Stimulated activated CD4-positive, alpha-beta T cell treated with anti-CD3 and anti-CD28 coated beads, TNF-alpha, amount 100 ng/mL, for 1 hour (primary cell): Measurements from ENCODE around the gene CABP4.

Source experiments
- DNase-seq, 3 donors: peaks; one replicate each; pipeline ENCODE4 v3.0.0-alpha.2; 2020; ENCODE audit warnings: low read depth in 3 of 3, low spot score in 1 of 3

CABP4 gene

GRCh38 chr11:67455054-67455453 lies at the start of gene CABP4:
TSS of gene CABP4 (plus strand) at chr11:67455354. CDS start at chr11:67455424, 70 bp downstream.
- DNase-seq, result no peak

- DNase-seq, result no peak
Observed at GRCh38 chr11:67405688-67406339, 49.3 kb upstream of the CABP4 start.

GRCh38 chr11:67406420-67406968 lies 48.7 kb upstream of the CABP4 start:
- DNase-seq, result no peak

GRCh38 chr11:67406969-67407687 lies 48.0 kb upstream of the CABP4 start:
- no peak for DNase-seq

- DNase-seq, result no peak
Observed at GRCh38 chr11:67407688-67408163, 47.4 kb upstream of the CABP4 start.

- no peak for DNase-seq
Observed at GRCh38 chr11:67408437-67409200, 46.5 kb upstream of the CABP4 start.

- peak in 2 of 3 donors; percentile 45 to 56 for DNase-seq
Observed at GRCh38 chr11:67409261-67409666, 45.9 kb upstream of the CABP4 start.

- DNase-seq, result no peak
Observed at GRCh38 chr11:67409781-67410368, 45.3 kb upstream of the CABP4 start.

- no peak for DNase-seq
Observed at GRCh38 chr11:67410369-67410831, 44.8 kb upstream of the CABP4 start.

GRCh38 chr11:67410984-67411784 lies 44.0 kb upstream of the CABP4 start:
- no peak for DNase-seq

GRCh38 chr11:67411785-67412152 lies 43.4 kb upstream of the CABP4 start:
- DNase-seq, result no peak

- no peak for DNase-seq
Observed at GRCh38 chr11:67412495-67413179, 42.5 kb upstream of the CABP4 start.

- no peak for DNase-seq
Observed at GRCh38 chr11:67413266-67413849, 41.8 kb upstream of the CABP4 start.

GRCh38 chr11:67415501-67416304 lies 39.5 kb upstream of the CABP4 start, which contains the start of gene CARNS1:
TSS of gene CARNS1 (plus strand) at chr11:67415678. CDS start at chr11:67416200, 522 bp downstream.
- no peak for DNase-seq

- peak in 2 of 3 donors; percentile 72 to 74 for DNase-seq
Observed at GRCh38 chr11:67416416-67417335, 38.5 kb upstream of the CABP4 start.

- DNase-seq, result no peak
Observed at GRCh38 chr11:67417425-67417824, 37.7 kb upstream of the CABP4 start.
